NCI-H187 (cell line): ENCODE data around the gene SYPL1.

Experiments
- DNase-seq, 2 experiments: peaks; one replicate each; lab custom pipeline; 2025; lab: John Stamatoyannopoulos, UW

Gene SYPL1

DNA sequence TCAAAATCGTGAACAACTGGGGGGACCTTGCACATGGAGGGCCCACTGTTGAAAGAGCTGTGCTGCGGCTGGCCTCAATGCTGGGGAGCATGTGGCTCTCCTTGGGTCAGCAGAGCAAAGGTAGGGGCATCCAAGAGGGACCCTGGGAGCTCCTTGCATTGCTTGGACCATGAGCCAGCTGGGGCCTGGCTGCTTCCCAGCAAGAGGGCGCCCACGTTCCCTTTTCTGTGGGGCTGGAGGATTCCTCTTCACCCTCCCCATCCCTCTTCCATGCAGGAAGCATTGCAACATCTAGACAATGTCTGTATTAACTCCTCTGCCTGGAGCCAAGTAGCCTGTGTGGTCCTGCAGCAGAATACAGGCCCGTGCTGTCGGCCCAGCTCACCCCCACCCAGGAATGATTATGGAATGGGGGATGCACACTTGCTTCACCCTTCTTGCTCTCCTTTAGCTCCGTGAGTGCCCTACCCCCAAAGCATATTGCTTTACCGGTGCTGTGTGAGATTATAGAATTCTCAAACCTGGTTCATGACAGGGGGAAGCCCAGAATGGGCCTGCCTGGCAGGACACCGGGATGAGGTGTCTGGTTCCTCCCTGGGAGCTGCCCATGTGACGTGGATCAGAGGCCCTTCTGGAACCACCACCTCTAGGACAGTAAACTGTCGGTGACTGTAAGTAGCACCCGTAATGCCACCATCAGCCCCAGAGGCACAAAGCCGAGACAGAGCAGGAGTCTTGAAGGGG is 61.9 kb downstream of the SYPL1 start:
- DNase-seq: no peak

DNA sequence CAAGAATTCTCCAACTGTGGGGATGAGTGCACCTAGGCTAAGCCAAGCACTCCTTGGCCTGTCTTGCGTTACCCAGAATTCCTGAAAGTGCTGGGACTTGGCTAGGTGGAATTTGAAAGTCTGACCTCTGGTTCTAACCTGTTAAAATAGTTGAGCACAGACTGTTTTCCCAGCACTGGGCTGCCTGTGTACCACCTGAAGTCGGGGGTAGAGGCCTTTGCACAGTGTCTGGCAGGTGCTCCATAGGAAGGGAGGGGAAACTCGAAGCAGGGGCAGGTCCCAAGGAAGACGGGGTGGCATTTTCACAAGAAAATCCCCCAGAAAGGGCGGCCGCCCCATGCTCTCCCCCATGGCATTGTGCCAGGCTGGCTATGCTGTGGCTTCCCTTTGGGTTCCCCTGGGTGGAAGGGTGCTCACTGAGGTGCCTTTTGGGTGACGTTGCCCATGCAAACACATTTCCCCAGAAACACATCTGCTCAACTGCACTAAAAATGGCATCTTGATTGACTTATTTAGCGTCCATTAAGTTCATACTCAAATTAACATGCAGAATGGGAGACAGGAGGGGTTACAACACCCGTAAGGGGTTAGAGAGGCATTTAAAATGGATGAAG is 62.9 kb downstream of the SYPL1 start:
- no peak for DNase-seq

DNA sequence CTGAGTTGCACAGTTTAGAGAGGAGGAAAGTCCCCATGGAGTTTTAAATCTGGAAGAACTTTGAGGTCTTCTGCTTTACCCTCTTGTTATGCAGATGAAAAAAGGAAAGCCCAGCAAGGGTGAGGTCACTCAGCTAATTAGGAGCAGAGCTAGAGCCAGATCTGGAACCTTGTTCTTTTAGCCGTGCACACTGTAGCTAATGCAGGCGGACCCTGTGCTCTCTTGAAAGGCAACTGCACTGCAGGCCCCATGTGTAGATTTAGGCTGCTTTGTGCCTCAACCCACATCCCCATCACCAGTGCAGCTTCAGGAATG is 63.4 kb downstream of the SYPL1 start:
- DNase-seq: no peak

DNA sequence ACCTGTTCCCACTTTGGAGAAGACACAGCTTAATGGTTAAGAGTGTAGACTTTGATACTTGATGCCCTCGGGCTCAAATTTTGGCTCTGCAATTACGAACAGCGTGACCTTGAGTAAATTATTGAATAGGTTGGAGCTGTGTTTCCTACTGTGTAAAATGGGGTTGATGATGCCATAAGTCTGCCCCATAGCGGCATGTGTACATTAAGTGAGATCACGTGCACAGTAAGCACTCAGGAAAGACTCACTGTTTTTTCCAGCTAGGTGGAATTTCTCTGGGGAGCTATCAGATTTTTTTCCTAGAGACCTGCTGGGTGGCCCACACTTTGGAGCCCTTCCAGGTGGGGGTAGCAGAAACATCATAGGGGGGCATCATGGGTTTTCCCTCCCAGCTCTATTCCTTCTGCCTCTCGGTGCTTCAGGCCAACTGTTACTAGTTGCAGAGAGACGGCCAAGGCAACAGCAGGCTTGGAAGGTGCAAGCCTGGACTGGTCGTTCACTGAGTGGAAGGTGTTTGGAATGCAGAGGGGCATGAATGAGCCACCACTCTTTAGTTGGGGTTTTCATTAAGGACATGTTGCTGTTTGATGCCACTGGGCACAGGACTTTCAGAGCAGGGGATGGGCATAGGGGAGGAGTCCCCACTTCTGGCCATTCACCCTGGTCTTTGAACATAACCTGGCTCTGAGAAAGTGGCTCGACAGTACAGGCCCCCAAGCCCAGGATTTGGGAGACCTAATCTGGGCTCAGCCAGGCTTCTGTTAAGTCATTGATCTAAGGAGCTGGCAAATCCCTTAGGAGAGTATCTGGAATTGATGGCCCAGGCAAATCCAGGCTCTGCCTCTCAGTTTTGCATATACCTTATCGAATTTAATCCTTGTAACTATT is 64.0 kb downstream of the SYPL1 start:
- DNase-seq: no peak

DNA sequence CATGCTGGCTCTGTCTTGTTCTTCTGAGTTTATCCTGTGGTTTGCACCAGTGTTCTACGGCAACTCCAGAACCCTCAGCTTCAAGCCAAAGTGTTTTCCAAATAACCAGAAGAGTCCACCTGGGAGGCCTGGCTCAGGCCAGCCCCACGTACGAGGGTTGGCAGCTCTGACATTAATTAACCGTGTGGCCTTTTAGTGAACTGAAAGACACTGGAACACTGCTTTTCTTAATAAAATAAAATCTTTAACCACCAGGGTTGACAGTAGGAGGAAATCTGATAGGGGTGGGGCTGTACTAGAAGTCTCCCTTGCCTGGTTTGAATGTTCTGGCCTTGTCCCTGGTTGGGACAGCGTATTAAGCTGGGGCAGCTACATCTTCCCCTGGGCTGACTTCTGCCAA is 64.9 kb downstream of the SYPL1 start:
- no peak for DNase-seq

DNA sequence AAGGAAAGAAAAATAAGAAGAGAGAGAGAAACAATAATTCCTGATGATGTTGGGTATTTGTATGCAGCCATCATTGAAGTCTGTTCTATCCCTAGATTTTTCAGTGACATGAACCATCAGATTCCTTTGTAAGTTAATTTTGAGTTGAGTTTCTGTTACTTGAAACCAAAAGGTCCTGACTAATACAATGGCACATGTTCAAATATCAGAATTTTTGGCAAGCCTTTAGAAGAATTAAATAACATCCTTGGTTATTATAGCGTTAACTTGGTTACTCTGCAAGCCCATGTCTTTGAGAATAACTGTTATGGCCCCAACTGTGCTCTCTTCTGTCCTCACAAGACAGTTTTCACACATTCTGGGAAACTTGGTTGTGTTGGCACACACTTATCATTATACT is 66.5 kb downstream of the SYPL1 start:
- DNase-seq: no peak

DNA sequence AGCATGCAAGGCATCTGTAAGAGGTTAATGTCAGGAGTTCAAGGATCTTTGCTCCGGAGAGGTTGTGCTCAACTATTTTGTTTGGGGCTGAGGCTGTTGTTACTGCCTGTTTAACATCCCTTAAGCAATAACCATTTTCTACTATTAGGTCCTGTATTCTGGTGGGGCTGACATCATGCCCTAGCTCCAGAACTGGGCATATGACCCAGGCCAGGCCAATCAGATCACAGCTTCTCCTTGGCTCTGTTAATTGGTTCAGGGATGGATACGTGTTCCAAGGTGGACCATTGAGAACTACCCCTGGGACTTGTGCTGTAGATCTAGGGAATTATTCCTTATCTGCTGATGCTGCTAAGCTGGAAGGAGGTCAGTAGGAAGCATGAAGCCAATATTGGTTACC is 67.0 kb downstream of the SYPL1 start:
- DNase-seq: no peak

DNA sequence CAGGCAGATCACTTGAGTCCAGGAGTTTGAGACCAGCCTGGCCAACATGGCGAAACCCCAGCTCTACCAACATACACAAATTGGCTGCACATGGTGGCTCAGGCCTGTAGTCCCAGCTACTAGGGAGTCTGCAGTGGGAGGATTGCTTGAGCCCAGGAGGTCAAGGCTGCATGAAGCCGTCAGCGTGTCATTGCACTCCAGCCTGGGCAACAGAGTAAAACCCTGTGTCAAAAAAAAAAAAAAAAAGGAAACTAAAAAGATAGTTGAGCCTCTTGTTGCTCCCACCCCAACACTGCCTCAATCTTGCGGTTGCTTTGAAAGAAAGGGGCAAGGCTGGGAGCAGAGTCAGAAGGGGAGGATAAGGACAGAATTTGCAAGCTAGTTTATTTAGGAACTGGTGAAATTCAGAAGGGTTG is 69.9 kb downstream of the SYPL1 start:
- no peak for DNase-seq

DNA sequence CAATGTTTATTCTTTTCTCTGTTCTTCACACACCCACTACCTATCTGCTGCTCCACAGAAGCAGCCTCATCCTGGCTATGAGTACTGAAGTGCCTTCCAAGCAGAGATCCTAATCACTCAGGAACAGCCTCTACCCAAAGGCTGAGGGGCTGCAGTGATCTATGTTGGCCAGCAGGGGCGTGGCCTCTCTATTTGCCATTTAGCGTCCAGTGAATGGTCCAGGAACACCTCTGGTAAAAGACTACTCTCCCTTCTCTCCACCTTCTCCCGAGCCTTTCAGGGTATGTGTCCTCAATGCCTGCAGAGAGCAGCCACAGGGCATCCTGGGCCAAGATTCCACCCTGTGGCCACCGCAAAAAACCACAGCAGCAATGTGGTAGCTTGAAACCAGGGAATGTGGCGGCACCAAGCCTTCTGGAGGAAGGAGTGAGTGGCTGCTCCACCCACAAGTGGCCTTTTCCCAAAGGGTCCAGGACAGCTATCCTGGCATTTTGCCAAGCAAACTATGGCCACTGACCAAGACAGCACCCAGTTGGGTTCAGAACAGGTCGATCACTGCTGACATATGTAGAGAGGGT is 70.9 kb downstream of the SYPL1 start:
- DNase-seq: no peak
